Measurements from ENCODE around the gene FRG2.

- TF ChIP-seq POLR2AphosphoS5 (IDR thresholded peaks at IDR 0.05; ENCODE audit: low read length) (no peak), NBN (IDR thresholded peaks at IDR 0.05) (no peak), CBX3 (IDR thresholded peaks at IDR 0.05; ENCODE audit: borderline replicate concordance, low read depth) (no peak), CTCF (IDR thresholded peaks at IDR 0.05 in 2 of 3, conservative IDR thresholded peaks at IDR 0.05 in 1 of 3; ENCODE audit: control insufficient read depth in 2 of 3, extremely low read depth in 1 of 3, insufficient read depth in 1 of 3, low read depth in 3 of 3, low read length in 3 of 3) (no peak), SIX5 (IDR thresholded peaks at IDR 0.05; ENCODE audit: low read depth, low read length, severe bottlenecking) (no peak), BRCA1 (IDR thresholded peaks at IDR 0.05; ENCODE audit: low read depth, low read length) (no peak), USF1 (IDR thresholded peaks at IDR 0.05; ENCODE audit: borderline replicate concordance, extremely low read length, insufficient read depth, low read depth, low read length) (no peak), POLR2A (IDR thresholded peaks at IDR 0.05; ENCODE audit: low read depth, low read length) (no peak), TARDBP (IDR thresholded peaks at IDR 0.05; ENCODE audit: borderline replicate concordance) (no peak), ZBTB33 (IDR thresholded peaks at IDR 0.05) (no peak)
These were observed 10.4 kb downstream of the FRG2 start for GRCh38 chr4:190016369-190017289.
